Measurements from ENCODE around the gene AGAP3. TPM values are rescaled to one million over a fixed set of nuclear protein-coding genes. Genes with fewer than 3 reads are reported as not detected.

The AGAP3 gene
- total RNA-seq, 3 donors from 2014 or later (not counting 1 experiment from before 2014, with no cell fraction given): 27.7 to 46.9 (median 42.8) TPM

DNA sequence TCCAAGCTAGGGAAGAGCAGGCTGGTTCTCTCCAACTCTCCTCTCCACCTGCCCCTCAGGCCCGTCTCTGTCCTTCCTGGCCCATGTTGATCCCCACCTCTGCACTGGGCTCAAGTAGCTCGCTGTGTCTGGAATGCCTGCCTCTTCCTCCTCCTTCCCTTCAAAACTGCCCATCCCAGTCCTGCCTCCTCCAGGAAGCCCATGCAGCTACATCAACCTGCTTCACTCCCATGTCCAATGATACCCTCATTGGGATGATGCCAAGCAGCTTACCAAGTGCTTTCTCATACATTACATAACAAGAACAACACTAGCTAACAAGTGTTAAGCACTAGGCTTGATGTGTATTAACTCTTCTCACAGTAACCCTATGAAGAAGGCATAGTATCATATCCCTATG, 92.6 kb downstream of the AGAP3 start:
- no peak for ATAC-seq
- no peak overlapping the region for H3K27ac ChIP-seq (ENCODE audit: low read length)
- DNase-seq: no peak
- no peak overlapping the region for H3K4me3 Mint-ChIP-seq
- H3K27ac Mint-ChIP-seq: no peak overlapping the region
- H3K27me3 Mint-ChIP-seq (ENCODE audit: low read depth in 2 of 2): peaks cover 7 to 15% of the 10 kb centered on the region in 2 donors
- WGBS (ENCODE audit: insufficient coverage): 87% methylated on average over 2 of the region's 2 CpGs
- no peaks in the 10 kb centered on the region for H3K9me3 Mint-ChIP-seq
- no peaks in the 10 kb centered on the region for H3K27me3 ChIP-seq (ENCODE audit: control insufficient read depth, insufficient read depth, low read length)
- TF ChIP-seq, protein P1, sequence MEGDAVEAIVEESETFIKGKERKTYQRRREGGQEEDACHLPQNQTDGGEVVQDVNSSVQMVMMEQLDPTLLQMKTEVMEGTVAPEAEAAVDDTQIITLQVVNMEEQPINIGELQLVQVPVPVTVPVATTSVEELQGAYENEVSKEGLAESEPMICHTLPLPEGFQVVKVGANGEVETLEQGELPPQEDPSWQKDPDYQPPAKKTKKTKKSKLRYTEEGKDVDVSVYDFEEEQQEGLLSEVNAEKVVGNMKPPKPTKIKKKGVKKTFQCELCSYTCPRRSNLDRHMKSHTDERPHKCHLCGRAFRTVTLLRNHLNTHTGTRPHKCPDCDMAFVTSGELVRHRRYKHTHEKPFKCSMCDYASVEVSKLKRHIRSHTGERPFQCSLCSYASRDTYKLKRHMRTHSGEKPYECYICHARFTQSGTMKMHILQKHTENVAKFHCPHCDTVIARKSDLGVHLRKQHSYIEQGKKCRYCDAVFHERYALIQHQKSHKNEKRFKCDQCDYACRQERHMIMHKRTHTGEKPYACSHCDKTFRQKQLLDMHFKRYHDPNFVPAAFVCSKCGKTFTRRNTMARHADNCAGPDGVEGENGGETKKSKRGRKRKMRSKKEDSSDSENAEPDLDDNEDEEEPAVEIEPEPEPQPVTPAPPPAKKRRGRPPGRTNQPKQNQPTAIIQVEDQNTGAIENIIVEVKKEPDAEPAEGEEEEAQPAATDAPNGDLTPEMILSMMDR (IDR thresholded peaks at IDR 0.05): no peak
- H3K36me3 Mint-ChIP-seq: no peaks in the 10 kb centered on the region
- H3K9me3 ChIP-seq (ENCODE audit: control insufficient read depth, insufficient read depth, low read length): no peaks in the 10 kb centered on the region
- H3K4me3 ChIP-seq (ENCODE audit: low read length): no peak overlapping the region
- no peaks in the 10 kb centered on the region for H3K36me3 ChIP-seq (ENCODE audit: control insufficient read depth, insufficient read depth, low read length)
- no peaks in the 10 kb centered on the region for H3K4me1 ChIP-seq (ENCODE audit: control insufficient read depth, insufficient read depth, low read length)
- H3K4me1 Mint-ChIP-seq: no peaks in the 10 kb centered on the region
- intact Hi-C loops (cut with micrococcal nuclease): no loop called here

GRCh38 chr7:151179287-151179860, 93.1 kb downstream of the AGAP3 start:
- Mint-ChIP-seq H3K27ac (no peak overlapping the region), H3K4me3 (no peak overlapping the region), H3K36me3 (no peaks in the 10 kb centered on the region), H3K4me1 (no peaks in the 10 kb centered on the region), H3K27me3 (ENCODE audit: low read depth in 2 of 2) (peaks cover 5 to 15% of the 10 kb centered on the region in 2 donors), H3K9me3 (no peaks in the 10 kb centered on the region)
- intact Hi-C loops (cut with micrococcal nuclease): no loop called here
- 84% methylated on average over 8 of the region's 8 CpGs for WGBS (ENCODE audit: insufficient coverage)
- DNase-seq: no peak
- Histone ChIP-seq H3K4me3 (ENCODE audit: low read length) (no peak overlapping the region), H3K9me3 (ENCODE audit: control insufficient read depth, insufficient read depth, low read length) (no peaks in the 10 kb centered on the region), H3K4me1 (ENCODE audit: control insufficient read depth, insufficient read depth, low read length) (no peaks in the 10 kb centered on the region), H3K27ac (ENCODE audit: low read length) (no peak overlapping the region), H3K27me3 (ENCODE audit: control insufficient read depth, insufficient read depth, low read length) (no peaks in the 10 kb centered on the region), H3K36me3 (ENCODE audit: control insufficient read depth, insufficient read depth, low read length) (no peaks in the 10 kb centered on the region)
- TF ChIP-seq, protein P1 (IDR thresholded peaks at IDR 0.05): no peak
- ATAC-seq: no peak

DNA sequence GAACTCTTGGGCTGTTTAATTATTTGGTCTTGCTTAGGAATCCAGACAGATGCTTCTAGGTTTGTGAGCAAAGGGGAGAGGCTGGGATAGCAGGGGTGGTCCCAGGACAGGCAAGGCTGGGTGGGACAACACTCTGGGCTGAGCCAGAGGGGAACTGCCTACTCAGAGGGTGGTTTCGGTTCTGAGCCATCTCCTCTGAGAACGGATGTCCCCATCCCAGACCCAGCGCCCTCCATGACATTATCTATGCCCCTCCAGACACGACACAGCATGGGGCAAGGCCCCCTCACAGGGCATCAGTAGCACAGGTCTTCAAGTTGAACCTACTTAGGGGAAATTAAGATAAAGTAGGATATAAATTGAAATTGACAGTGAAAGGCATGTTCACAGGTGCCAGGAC, 93.7 kb downstream of the AGAP3 start:
- TF ChIP-seq, protein P1 (IDR thresholded peaks at IDR 0.05): no peak
- H3K36me3 Mint-ChIP-seq: no peaks in the 10 kb centered on the region
- no peaks in the 10 kb centered on the region for H3K36me3 ChIP-seq (ENCODE audit: control insufficient read depth, insufficient read depth, low read length)
- no peaks in the 10 kb centered on the region for H3K27me3 ChIP-seq (ENCODE audit: control insufficient read depth, insufficient read depth, low read length)
- H3K4me1 Mint-ChIP-seq: no peaks in the 10 kb centered on the region
- no peaks in the 10 kb centered on the region for H3K4me1 ChIP-seq (ENCODE audit: control insufficient read depth, insufficient read depth, low read length)
- 80% methylated on average over 4 of the region's 4 CpGs for WGBS (ENCODE audit: insufficient coverage)
- H3K9me3 Mint-ChIP-seq: no peaks in the 10 kb centered on the region
- H3K27ac Mint-ChIP-seq: no peak overlapping the region
- DNase-seq: peak in 1 of 2 donors; percentile 0
- no peaks in the 10 kb centered on the region for H3K9me3 ChIP-seq (ENCODE audit: control insufficient read depth, insufficient read depth, low read length)
- peaks cover 5 to 15% of the 10 kb centered on the region in 2 donors for H3K27me3 Mint-ChIP-seq (ENCODE audit: low read depth in 2 of 2)
- no peak for ATAC-seq
- H3K4me3 ChIP-seq (ENCODE audit: low read length): no peak overlapping the region
- intact Hi-C loops (cut with micrococcal nuclease): no loop called here
- no peak overlapping the region for H3K4me3 Mint-ChIP-seq
- no peak overlapping the region for H3K27ac ChIP-seq (ENCODE audit: low read length)

DNA sequence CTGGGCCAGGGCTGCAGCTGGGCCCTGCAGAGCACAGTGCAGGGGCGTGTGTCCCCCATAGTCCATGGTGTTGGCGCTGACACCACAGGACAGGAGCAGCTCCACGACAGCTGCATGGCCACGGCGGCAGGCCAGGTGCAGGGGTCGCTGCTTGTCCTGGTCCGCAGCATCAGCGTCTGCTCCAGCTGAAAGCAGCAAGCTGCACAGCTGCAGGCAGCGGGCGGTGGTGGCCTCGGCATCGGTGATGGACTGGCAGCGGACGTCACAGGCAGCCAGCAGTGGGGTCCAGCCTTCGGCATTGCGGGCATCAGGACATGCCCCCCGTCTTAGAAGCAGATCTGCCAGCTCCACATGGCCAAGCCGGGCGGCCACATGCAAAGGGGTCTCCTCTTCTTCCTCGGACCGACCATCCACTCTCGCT, 94.7 kb downstream of the AGAP3 start:
- H3K4me1 ChIP-seq (ENCODE audit: control insufficient read depth, insufficient read depth, low read length): no peaks in the 10 kb centered on the region
- TF ChIP-seq, protein P1 (IDR thresholded peaks at IDR 0.05): no peak
- ATAC-seq (no peak), DNase-seq (no peak)
- no peaks in the 10 kb centered on the region for H3K36me3 Mint-ChIP-seq
- no peaks in the 10 kb centered on the region for H3K9me3 ChIP-seq (ENCODE audit: control insufficient read depth, insufficient read depth, low read length)
- no peaks in the 10 kb centered on the region for H3K27me3 ChIP-seq (ENCODE audit: control insufficient read depth, insufficient read depth, low read length)
- H3K27ac Mint-ChIP-seq: no peak overlapping the region
- H3K4me1 Mint-ChIP-seq: no peaks in the 10 kb centered on the region
- H3K27ac ChIP-seq (ENCODE audit: low read length): no peak overlapping the region
- H3K4me3 Mint-ChIP-seq: no peak overlapping the region
- H3K9me3 Mint-ChIP-seq: no peaks in the 10 kb centered on the region
- H3K4me3 ChIP-seq (ENCODE audit: low read length): no peak overlapping the region
- no peaks in the 10 kb centered on the region for H3K36me3 ChIP-seq (ENCODE audit: control insufficient read depth, insufficient read depth, low read length)
- peaks cover 5 to 15% of the 10 kb centered on the region in 2 donors for H3K27me3 Mint-ChIP-seq (ENCODE audit: low read depth in 2 of 2)
- 94% methylated on average over 22 of the region's 22 CpGs for WGBS (ENCODE audit: insufficient coverage)
- intact Hi-C loops (cut with micrococcal nuclease): no loop called here
